ENCODE measurements around the gene ZBTB22.
"Not testable (repeated sequence)": the region's sequence is repeated elsewhere in the genome, so short reads cannot be mapped to it uniquely, and the experiment has no call there.

Gene ZBTB22, protein sequence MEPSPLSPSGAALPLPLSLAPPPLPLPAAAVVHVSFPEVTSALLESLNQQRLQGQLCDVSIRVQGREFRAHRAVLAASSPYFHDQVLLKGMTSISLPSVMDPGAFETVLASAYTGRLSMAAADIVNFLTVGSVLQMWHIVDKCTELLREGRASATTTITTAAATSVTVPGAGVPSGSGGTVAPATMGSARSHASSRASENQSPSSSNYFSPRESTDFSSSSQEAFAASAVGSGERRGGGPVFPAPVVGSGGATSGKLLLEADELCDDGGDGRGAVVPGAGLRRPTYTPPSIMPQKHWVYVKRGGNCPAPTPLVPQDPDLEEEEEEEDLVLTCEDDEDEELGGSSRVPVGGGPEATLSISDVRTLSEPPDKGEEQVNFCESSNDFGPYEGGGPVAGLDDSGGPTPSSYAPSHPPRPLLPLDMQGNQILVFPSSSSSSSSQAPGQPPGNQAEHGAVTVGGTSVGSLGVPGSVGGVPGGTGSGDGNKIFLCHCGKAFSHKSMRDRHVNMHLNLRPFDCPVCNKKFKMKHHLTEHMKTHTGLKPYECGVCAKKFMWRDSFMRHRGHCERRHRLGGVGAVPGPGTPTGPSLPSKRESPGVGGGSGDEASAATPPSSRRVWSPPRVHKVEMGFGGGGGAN

DNA sequence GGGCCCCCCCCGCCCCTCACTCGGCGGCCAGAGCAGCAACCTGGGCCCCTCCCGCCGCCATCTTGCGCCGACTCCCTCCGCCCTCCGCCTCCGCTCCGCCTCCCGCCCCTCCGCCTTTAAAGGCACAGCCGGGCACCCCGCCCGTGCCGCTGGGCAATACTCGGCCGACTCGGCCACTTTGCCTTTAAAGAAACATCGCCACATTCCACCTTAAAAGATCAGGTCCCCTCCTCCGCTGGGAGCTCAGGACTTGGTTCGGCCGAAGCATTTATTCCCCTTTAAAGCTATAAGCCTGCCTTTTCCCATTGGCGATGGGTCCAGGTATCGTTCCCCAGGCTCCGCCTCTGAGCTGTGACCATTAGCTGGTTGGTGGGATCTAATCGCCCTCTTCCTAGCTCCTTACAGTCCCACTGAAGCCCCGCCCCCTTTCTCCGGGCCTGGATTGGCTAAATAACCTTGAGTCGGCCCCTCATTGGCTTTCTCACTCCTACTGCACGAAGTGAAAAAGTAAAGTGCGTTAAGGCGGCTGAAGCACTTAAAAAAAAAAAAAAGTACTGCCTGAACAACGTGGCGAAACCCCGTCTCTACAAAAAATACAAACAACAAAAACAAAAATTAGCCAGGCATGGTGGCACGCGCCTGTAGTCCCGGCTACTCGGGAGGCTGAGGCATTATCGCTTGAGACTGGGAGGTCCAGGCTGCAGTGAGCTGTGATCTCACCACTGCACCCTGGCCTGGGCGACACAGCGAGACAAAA is at the start of gene ZBTB22:
TSS of gene ZBTB22 (minus strand) at position 76 of the 757 bp plus-strand sequence. CDS start 828 bp downstream, outside the sequence.
- H3K4me1 ChIP-seq (ENCODE audit: insufficient read depth, low read length, poor library complexity, severe bottlenecking) = peaks cover 52% of the 10 kb centered on the region
- peaks cover 36% of the 10 kb centered on the region for H4K20me1 ChIP-seq (ENCODE audit: insufficient read depth, low read length, poor library complexity, severe bottlenecking)
- H3K9me2 ChIP-seq (replicated peaks; ENCODE audit: low read depth, low read length) = no peaks in the 10 kb centered on the region
- TF ChIP-seq EZH2phosphoT487 (IDR thresholded peaks at IDR 0.05; ENCODE audit: borderline replicate concordance) = no peak
- TF ChIP-seq, protein P1, sequence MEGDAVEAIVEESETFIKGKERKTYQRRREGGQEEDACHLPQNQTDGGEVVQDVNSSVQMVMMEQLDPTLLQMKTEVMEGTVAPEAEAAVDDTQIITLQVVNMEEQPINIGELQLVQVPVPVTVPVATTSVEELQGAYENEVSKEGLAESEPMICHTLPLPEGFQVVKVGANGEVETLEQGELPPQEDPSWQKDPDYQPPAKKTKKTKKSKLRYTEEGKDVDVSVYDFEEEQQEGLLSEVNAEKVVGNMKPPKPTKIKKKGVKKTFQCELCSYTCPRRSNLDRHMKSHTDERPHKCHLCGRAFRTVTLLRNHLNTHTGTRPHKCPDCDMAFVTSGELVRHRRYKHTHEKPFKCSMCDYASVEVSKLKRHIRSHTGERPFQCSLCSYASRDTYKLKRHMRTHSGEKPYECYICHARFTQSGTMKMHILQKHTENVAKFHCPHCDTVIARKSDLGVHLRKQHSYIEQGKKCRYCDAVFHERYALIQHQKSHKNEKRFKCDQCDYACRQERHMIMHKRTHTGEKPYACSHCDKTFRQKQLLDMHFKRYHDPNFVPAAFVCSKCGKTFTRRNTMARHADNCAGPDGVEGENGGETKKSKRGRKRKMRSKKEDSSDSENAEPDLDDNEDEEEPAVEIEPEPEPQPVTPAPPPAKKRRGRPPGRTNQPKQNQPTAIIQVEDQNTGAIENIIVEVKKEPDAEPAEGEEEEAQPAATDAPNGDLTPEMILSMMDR (conservative IDR thresholded peaks at IDR 0.05; ENCODE audit: low read length) = no peak
- H3F3A ChIP-seq (ENCODE audit: low read depth) = peaks cover 6% of the 10 kb centered on the region; the same call in 1 of the 2 replicates
- peaks cover 23% of the 10 kb centered on the region; the same call in 1 of the 2 replicates for H3K36me3 ChIP-seq (ENCODE audit: insufficient read depth, low read length)
- no peaks in the 10 kb centered on the region for H3K27me3 ChIP-seq (ENCODE audit: insufficient read depth, low read length, poor library complexity, severe bottlenecking)
- peak within 1 kb of the TSS; percentile 91 for H2AFZ ChIP-seq (ENCODE audit: low read length)
- peak within 1 kb of the TSS; percentile 82 for H3K4me3 ChIP-seq (ENCODE audit: low read length, poor library complexity, severe bottlenecking)
- no peaks in the 10 kb centered on the region for H3K9me3 ChIP-seq (ENCODE audit: insufficient read depth, low read depth, low read length)
- peaks cover 73% of the 10 kb centered on the region for H3K79me2 ChIP-seq (ENCODE audit: insufficient read depth, low read length)
- H3K4me2 ChIP-seq (ENCODE audit: low read depth, low read length, poor library complexity, severe bottlenecking) = peak within 1 kb of the TSS; percentile 95
- peak within 1 kb of the TSS; percentile 68 for H3K9ac ChIP-seq (ENCODE audit: low read depth, low read length, poor library complexity, severe bottlenecking)

DNA sequence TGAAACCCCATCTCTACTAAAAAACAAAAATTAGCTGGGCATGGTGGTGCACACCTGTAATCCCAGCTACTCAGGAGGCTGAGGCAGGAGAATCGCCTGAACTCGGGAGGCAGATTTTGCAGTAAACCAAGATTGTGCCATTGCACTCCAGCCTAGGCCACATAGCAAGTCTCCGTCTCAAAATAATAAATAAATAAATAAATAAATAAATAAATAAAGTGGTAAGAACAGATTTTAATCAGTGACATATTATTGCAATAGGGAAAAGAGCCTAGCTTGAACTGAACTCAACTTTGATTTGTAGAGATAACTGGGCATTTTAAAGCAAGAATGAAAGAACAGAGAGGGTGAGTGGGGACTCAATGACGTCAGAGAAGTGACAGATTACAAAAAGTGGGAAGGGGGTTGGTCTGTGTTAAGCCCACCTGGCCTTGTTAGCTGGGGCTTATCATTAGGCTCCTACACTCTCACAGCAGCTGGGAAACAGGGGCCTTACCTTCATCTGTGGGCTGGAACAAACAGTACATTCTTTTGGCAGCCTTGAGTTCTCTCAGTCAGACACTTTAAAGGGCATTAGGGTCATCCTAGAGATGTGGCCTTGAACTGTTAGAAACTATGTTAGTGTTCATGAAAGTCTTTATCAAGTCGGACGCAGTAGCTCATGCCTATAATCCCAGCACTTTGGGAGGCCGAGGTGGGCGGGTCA is 49.6 kb upstream of the ZBTB22 start:
- Histone ChIP-seq H3K79me2 (ENCODE audit: insufficient read depth, low read length) (no peaks in the 10 kb centered on the region), H3K36me3 (ENCODE audit: insufficient read depth, low read length) (no peaks in the 10 kb centered on the region), H3K9ac (ENCODE audit: low read depth, low read length, poor library complexity, severe bottlenecking) (no peak overlapping the region), H3K9me2 (replicated peaks; ENCODE audit: low read depth, low read length) (no peaks in the 10 kb centered on the region), H4K20me1 (ENCODE audit: insufficient read depth, low read length, poor library complexity, severe bottlenecking) (no peaks in the 10 kb centered on the region), H3F3A (ENCODE audit: low read depth) (no peaks in the 10 kb centered on the region), H2AFZ (ENCODE audit: low read length) (no peak overlapping the region), H3K9me3 (ENCODE audit: insufficient read depth, low read depth, low read length) (no peaks in the 10 kb centered on the region), H3K4me2 (ENCODE audit: low read depth, low read length, poor library complexity, severe bottlenecking) (no peak overlapping the region), H3K4me3 (ENCODE audit: low read length, poor library complexity, severe bottlenecking) (no peak overlapping the region), H3K27me3 (ENCODE audit: insufficient read depth, low read length, poor library complexity, severe bottlenecking) (no peaks in the 10 kb centered on the region), H3K4me1 (ENCODE audit: insufficient read depth, low read length, poor library complexity, severe bottlenecking) (peaks cover 6% of the 10 kb centered on the region)
- TF ChIP-seq, protein P1 (conservative IDR thresholded peaks at IDR 0.05; ENCODE audit: low read length) = no peak
- TF ChIP-seq EZH2phosphoT487 (IDR thresholded peaks at IDR 0.05; ENCODE audit: borderline replicate concordance) = no peak

DNA sequence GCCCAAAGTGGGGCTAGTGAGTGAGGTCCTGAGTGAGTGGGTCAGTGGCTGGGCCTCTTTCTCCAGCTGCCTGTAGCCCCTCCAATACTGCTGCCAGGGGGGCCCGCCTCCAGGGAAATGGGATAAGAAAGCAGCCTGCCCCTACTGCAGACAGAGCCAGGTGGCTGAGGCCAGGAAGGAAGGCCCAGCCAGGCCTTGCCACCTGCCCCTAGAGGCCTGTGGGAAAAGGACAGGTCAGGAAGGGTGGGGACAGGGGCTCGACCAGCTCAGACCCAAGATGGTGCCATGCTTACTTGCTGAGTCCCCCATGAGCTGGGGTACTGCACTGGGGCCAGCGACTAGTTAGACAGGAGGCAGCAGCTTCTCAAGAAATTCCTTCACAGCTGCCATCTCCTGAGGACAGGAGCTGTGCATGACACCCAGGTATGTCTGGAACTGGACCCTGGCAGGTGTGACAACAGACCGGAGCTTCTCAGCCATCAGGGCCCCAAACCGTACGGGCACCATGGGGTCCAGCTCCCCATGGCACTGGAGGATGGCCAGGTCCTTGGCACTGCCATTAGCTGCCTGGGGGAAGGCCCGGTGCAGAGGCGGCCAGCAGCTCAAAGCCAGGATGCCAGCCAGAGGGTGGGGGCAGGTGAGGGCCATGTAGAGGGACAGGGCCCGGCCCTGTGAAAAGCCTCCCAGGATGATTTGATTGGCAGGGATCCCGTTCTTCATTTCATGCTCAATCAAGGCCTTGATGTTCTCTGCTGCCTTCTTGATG is 47.8 kb upstream of the ZBTB22 start:
- not testable (repeated sequence) for H3F3A ChIP-seq (ENCODE audit: low read depth); H3K9ac ChIP-seq (ENCODE audit: low read depth, low read length, poor library complexity, severe bottlenecking); H3K9me3 ChIP-seq (ENCODE audit: insufficient read depth, low read depth, low read length); H3K79me2 ChIP-seq (ENCODE audit: insufficient read depth, low read length); H3K27me3 ChIP-seq (ENCODE audit: insufficient read depth, low read length, poor library complexity, severe bottlenecking); H3K4me3 ChIP-seq (ENCODE audit: low read length, poor library complexity, severe bottlenecking); H3K4me1 ChIP-seq (ENCODE audit: insufficient read depth, low read length, poor library complexity, severe bottlenecking); H3K36me3 ChIP-seq (ENCODE audit: insufficient read depth, low read length); H3K9me2 ChIP-seq (replicated peaks; ENCODE audit: low read depth, low read length); H2AFZ ChIP-seq (ENCODE audit: low read length); H4K20me1 ChIP-seq (ENCODE audit: insufficient read depth, low read length, poor library complexity, severe bottlenecking); H3K4me2 ChIP-seq (ENCODE audit: low read depth, low read length, poor library complexity, severe bottlenecking)

DNA sequence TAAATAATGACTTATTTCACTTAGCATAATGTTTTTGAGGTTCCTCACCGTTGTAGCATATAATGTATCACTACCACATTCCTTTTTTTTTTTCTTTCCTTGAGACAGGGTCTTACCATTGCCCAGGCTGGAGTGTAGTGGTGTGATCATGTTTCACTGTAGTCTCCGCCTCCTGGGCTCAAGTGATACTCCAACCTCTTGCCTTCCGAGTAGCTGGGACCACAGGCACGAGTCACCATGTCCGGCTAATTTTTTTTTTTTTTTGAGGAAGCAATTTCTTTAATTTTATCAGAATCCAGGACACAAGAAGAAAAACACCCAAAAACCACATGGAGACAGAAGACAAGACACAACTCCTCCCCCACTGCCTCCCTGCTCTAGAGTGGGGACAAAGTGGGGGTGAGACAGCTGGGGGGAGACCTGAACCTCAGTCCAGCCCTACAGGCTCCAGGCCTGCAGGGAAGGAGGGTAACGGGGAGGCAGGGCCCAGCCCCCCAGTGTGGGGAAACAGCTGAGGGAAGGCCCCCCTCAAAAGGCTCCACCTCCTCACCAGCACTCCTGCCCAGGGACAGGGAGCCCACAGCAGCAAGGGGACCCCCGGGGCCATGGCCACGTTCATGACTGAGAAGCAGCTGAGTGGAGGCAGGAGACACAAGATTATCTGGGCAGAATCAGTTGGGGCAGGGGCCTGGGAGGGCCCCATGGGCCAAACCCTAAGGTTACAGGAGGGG is 47.1 kb upstream of the ZBTB22 start:
- H3K9me3 ChIP-seq (ENCODE audit: insufficient read depth, low read depth, low read length); H3K9ac ChIP-seq (ENCODE audit: low read depth, low read length, poor library complexity, severe bottlenecking): not testable (repeated sequence)
- H3K4me2 ChIP-seq (ENCODE audit: low read depth, low read length, poor library complexity, severe bottlenecking) = peak overlapping the region; percentile 24

More for the DNA sequence above, 47.1 kb upstream of the ZBTB22 start:
- H4K20me1 ChIP-seq (ENCODE audit: insufficient read depth, low read length, poor library complexity, severe bottlenecking); H3F3A ChIP-seq (ENCODE audit: low read depth); H2AFZ ChIP-seq (ENCODE audit: low read length); H3K36me3 ChIP-seq (ENCODE audit: insufficient read depth, low read length); H3K4me3 ChIP-seq (ENCODE audit: low read length, poor library complexity, severe bottlenecking); H3K79me2 ChIP-seq (ENCODE audit: insufficient read depth, low read length); H3K9me2 ChIP-seq (replicated peaks; ENCODE audit: low read depth, low read length); H3K4me1 ChIP-seq (ENCODE audit: insufficient read depth, low read length, poor library complexity, severe bottlenecking): not testable (repeated sequence)
- H3K27me3 ChIP-seq (ENCODE audit: insufficient read depth, low read length, poor library complexity, severe bottlenecking) = peaks cover 12% of the 10 kb centered on the region

Data from Loucy (cell line).